Epithelial cell of esophagus (primary cell): ENCODE measurements around the gene MPPED1.

Experiments used
- DNase-seq: peaks from one replicate; pipeline ENCODE4 v3.0.0; 2010; ENCODE audit warnings: low read depth
- H3K4me3 ChIP-seq: 2 replicates; pipeline ENCODE4 v1.5.1; 2011; ENCODE audit warnings: mild to moderate bottlenecking, low read length, control low read depth
- CTCF ChIP-seq: IDR thresholded peaks from 2 replicates; pipeline ENCODE4 v1.5.1; 2011; ENCODE audit warnings: low read depth, mild to moderate bottlenecking, low read length, control low read depth, inconsistent platforms; ENCODE audit not compliant: insufficient read depth; ENCODE audit errors: missing control alignments

Gene MPPED1

DNA sequence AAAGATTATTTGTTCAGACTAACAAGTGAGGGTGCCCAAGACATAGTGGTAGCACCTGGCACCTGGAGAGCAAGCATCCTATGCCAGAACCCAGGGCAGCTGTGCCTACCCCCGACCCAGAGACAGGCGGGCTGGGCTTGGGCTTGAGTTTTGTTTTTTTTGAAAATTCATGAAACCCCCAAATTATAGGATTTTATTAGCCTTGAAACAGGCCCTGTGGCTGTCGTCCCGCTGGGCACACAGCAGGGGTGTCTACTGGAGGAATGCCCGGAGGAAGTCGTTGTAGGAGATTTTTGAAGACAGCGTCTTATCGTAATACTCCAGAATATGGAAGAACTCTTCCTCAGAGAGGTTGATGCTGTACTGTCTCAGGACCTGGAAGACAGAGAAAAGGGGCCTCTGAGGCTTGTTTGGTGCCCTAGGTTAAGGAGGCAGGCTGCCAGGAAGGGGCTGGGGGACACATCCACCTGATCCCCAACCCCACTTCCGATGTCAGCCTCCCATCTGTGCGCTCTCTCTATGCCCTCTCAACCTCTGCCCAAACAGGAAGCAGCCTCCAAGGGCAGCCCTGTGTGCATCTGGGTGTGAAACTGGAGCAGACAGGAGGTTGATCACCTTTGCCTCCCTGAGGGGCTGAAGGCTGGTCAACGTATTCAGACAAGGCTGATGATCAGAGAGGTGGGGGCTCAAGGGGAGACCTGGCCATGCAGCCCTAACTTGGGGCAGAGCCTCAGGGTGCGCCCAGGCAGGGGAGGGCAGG lies 117.0 kb downstream of the MPPED1 start:
- no peak overlapping the region for H3K4me3 ChIP-seq
- no peak for TF ChIP-seq CTCF
- no peak for DNase-seq

DNA sequence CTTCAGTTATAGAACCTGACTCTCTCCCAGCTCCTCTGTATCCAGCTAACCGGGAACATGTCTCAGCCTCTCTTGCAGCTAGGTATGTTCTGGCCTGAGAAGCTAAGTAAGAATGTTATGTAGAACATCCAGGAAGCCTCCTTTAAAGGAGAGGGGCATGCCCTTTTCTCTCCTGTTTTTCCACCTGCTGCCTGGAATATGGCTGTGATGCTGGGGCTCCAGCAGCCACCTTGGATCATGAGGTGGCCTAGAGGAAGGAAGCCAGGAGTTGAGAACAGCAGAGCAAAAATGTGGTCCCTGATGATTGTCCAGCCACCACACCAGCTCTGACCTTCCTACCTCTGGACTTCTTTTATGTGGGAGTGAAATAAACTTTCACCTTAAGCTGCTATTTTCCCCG lies 117.6 kb downstream of the MPPED1 start:
- no peak for DNase-seq
- H3K4me3 ChIP-seq: no peak overlapping the region
- TF ChIP-seq CTCF: no peak

GRCh38 chr22:43529934-43530333 lies 118.1 kb downstream of the MPPED1 start:
- DNase-seq: peak; percentile 56
- TF ChIP-seq CTCF: no peak
- no peak overlapping the region for H3K4me3 ChIP-seq

DNA sequence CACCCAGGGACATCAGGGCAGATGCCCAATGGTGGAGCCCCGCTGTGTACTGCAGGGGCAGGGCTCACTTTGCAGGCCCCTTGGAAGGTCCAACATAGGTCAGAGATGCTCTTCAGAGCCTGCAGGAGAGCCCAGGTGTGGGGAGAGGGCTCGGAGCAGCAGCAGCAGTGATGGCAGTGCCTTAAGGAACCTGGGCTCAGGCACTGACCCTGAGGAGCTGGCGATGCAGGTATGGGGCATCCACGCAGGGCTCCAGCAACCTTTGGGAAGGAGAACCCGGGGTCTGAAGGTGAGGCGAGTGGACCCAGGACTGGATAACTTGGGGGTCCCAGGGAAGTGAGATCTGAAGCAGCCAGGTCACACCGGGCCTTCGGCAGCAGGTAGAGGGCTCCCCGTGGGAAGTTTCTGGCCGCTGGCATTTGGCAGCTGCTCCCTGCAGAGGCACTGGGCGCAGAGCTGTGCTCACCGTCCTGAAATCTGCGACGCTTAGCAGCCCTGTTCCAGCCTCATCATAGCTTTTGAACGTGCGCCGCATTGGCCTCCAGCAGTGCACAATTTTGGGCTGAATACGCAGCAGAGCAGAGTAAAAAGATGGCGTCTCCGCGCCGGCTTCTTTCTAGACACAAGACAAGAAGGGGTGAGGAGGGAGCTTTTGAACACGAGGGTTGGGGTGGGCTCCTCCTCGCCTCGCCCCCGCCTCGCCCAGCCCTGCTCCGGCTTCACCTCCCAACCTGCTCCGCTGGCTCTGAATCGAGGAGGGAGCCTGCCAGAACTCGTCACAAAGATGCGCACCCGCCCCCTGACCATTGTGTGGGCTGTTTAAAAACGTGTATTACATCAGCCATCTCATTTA lies 118.8 kb downstream of the MPPED1 start:
- no peak overlapping the region for H3K4me3 ChIP-seq
- peak; percentile 87 for DNase-seq
- no peak for TF ChIP-seq CTCF

DNA sequence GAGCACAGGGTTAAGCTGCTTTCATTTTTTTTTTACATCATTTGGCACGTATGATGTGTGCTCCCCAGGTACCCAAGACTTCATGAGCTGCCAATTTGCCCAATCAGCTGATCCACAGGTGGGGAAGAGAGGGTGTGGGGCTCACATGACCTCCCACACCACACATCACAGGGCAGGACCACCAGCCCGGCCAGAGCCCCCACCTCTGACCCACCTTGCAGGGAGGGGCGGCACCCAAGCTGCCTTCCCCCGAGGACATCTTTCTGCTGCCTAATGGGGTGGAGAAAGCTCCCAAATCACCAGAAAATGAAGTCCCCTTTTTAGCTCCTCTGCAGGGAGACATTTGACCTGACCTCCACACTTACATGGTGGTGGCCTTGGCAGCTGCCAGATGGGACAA lies 119.8 kb downstream of the MPPED1 start:
- no peak for DNase-seq
- no peak for TF ChIP-seq CTCF
- no peak overlapping the region for H3K4me3 ChIP-seq

GRCh38 chr22:43532301-43533155 lies 120.7 kb downstream of the MPPED1 start:
- DNase-seq: no peak
- H3K4me3 ChIP-seq: no peak overlapping the region
- no peak for TF ChIP-seq CTCF
